Suppressor macrophage treated with lipopolysaccharide for 4 hours (primary cell): ENCODE data around the gene SIVA1.

ENCODE experiments used
- DNase-seq: peaks from one replicate; pipeline ENCODE4 v3.0.0-alpha.2; 2020

Gene SIVA1

DNA sequence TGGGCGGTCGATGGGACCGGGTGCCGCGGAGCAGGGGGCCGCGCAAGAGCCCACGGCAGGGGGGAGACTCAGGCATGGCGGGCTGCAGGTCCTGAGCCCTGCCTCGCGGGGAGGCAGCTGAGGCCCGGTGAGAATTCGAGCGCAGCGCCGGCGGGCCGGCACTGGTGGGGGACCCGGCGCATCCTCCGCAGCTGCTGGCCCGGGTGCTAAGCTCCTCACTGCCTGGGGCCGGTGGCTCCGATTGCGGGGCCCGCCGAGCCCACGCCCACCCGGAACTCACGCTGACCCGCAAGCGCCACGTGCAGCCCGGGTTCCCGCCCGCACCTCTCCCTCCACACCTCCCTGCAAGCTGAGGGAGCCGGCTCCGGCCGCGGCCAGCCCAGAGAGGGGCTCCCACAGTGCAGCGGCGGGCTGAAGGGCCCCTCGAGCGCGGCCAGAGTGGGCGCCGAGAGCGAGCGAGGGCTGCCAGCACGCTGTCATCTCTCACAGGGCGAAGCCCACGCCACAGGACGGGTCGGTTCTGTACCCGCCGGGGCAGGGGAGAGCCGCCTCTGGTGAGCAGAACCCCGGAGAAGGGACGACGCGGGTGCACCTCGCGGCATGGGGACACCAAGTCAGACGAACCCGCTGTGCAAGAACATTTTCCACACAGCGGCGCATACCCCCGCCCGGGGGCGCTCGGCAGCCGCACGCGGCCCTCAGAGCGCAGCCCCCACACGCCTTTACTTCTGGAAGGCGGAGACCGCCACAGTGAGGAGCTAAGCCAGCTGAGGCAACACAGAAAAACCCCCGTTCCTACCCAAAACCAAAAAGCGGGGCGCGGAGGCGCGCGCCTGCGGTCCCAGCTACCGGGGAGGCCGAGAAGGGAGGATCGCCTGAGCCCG lies 1.2 kb upstream of the SIVA1 start:
- no peak for DNase-seq

DNA sequence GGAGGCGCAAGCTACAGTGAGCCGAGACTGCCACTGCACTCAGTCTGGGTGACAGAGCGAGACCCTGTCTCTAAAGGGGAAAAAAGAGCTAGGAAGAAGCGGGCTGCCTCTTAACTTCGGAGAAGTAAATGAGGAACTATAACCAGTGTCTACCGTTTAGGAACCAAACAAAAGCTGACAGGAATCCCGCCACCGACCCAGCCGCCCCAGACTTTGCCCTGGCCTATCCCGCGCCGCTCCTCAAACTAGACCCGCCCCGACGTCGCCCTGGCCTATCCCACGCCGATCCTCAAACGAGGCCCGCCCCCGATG lies 568 bp upstream of the SIVA1 start:
- no peak for DNase-seq

DNA sequence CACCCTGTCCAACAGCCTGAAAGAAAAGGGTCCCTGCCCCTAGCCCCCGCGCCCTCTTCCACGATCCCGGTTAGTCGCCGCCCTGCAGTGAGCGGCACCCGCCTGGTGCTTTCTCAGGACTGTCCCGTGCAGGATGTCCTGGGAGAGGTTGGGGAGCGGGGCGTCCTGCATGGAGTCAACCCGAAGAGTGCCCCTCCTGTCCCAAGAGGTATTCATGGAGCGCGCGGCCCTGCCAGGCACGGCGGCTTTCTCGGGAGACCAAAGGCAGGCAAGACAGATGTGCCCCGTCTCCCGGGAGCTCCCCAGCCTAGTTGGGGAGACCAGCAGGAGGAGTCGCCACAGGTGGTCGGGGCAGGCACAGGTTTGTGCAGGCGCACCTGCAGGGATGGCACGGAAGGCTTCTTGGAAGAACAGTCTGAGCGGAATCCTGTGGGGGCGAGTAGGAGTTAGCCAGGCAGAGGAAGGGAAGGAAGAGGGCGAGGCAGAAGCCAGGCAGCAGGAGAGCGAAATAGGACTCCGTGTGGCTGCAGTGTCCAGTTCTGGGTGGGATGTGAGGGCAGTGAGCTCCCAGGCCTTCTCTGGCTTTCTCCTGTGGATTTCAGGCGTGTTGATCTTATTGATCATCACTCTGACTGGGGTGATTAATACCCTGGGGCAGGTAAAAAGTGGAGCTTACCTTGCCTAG lies 723 bp downstream of the SIVA1 start:
- DNase-seq, result peak; percentile 14

DNA sequence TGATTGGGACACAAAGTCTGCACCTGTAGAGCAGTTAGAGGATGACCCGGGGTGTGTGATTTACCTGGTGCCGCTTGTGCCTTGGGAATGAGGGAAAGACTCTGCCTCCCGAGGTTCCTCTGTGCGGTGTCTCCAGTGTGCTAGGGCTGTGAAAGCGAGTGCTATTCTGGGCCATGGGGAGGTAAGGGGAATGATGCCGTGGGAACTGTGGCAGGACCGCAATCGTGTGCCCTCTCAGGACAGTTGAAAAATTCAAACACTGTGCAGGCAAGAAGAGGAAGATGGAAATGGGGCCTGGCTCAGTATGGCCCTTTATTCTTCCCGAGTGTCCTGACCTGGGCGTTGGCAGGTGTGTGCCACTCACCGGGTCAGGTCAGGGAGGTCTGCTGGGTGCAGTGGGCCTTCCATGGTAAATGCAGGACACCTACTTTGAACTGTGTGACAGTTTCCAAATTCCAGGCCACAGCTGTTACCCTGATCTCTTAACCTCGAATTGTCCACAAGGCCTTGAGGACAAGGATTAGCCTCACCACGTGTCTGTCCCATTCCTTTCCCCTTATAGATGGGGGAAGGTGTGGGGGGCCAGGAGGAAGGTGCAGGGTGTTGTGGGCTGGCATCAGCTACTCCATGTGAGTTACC lies 1.4 kb downstream of the SIVA1 start:
- DNase-seq, result no peak

DNA sequence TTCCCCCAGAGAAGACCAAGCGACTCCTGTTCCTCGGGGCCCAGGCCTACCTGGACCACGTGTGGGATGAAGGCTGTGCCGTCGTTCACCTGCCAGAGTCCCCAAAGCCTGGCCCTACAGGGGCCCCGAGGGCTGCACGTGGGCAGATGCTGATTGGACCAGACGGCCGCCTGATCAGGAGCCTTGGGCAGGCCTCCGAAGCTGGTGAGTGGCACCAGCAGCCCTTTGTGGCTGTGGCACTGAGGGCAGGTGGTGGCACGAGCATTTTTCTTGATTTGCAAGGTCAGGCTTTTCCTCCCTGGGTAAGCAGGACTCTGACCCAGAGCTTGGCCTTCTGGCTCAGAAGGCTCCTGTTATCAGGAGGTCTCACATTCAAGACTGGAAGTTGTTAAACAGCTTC lies 2.7 kb downstream of the SIVA1 start:
- no peak for DNase-seq

DNA sequence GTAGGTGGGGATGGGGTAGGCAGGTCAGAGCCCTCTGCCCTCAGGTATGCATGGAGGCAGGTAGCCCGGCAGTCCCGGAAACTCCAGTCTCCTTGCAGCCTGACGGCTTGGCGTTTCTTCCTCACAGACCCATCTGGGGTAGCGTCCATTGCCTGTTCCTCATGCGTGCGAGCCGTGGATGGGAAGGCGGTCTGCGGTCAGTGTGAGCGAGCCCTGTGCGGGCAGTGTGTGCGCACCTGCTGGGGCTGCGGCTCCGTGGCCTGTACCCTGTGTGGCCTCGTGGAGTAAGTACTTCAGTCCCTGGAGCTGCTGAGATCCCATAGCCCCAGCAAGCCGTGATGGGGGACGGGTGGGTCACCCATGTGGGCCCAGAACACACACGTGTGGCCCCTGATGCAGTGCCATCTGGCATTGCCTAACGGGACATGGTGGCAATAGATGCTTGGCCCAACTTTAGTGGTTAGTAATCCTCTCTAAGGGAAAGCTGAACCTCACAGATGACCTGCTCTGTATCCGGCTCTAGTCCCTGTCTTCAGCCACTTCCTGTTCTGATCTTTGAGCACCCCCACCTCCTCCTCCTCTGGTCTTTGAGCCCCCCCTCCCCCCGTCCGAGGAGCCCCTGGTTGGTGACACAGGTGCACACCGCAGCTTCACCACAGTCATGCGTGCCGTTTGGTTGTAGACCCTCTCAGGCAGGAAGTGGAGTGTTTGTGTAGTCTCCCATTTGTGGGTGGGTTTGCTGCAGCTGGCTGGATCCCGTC lies 3.7 kb downstream of the SIVA1 start:
- DNase-seq, result no peak

DNA sequence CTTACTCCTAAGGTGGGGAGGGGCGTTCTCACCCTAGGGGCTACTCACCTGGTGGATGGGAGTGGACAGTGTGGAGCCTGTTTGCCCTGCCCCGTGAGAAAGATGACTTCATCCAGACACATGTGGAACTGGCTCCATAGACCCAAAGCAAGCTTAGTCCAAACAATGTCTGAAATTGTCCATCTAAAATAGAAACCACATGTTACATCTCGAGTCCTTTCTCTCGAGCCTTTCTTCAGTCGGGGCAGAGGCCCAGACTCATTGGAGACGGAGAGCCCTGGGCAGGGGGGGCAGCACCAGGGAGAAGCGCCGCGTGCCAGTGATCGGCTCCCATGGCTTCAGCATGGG lies 4.3 kb downstream of the SIVA1 start:
- no peak for DNase-seq

DNA sequence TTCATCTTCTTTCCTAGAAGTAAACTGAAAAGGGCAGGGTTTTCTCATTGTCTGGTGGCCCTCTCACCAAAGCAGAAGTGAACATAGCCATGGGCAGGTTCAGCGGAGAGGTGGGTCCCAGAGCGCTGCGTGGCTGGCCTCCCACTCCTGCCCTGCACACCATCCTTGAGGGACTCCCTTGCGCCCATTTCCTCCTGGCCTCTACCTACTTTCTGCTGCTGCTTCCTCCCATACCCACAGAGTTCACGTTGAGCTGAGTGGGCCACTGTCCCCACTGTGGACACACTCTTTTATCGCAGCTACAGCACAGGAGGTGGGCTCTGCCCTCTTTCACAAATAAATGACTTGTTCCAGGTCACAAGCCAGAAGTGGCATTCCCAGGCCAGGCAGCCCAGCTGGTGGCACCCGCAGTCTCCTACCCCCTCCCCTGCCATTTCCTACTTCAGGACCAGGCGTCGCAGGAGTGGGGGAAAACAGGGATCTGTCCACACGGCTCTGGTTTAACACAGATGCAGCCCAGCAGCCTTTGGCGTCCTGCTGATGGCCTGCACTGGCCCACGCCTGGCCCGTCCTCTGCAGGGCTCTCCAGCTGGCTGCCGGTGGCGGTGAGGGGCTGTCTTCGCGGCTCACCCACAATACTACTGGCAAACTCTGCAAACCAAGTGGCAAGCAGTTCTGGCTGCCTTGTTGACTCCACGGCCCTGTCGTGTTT lies 4.9 kb downstream of the SIVA1 start:
- DNase-seq, result no peak

DNA sequence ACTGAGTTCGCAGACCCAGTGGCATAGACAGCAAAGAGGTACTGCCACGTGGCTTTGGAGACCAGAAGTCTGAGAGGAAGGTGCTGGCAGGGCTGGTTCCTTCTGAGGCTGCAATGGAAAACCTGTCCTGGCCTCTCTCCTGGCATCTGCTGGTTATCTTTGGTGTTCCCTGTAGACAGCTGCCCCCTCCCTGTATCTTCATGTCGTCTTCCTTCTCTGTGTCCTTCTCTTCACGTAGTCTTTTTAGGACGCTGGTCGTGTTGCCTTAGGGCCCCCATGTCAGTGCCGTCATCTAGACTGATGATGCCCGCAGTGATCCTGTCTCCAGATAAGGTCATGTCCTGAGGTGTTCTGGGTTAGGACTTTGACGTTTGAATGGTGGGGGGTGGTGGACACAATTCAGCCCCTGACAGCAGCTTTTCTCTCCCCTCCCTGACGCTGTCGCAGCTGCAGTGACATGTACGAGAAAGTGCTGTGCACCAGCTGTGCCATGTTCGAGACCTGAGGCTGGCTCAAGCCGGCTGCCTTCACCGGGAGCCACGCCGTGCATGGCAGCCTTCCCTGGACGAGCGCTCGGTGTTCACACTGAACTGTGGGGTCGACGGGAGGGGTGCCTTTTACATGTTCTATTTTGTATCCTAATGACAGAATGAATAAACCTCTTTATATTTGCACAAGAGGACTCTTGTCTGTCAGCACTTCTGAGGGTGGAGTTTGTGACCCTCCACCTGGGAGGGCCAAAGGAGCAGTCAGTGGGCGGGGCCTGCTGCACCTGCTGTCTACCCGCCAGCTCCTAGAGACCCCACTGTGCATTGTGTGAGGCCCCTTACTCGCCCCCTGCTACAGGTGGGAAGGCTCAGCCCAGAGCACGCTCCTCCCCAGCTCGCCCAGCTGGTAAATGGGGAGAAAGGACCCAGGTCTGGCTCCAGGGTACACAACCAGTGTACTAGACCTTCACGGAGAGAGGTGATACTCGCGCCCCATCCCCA lies 6.3 kb downstream of the SIVA1 start:
- DNase-seq, result no peak

DNA sequence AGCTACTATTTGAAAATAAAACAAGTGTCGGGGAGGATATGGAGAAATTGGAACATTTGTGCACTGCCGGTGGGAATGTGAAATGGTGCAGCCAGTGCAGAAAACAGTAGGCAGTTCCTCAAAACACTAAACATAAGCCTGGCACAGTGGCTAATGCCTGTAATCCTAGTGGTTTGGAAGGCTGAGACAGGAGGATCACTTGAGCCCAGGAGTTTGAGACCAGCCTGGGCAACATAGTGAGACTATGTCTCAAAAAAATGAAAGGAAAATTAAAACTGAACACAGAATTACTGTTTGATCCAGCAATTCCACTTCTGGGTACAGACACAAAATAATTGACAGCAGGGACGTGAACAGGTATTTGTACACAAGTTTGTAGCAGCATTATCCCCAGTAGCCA lies 12.6 kb downstream of the SIVA1 start:
- DNase-seq, result no peak

DNA sequence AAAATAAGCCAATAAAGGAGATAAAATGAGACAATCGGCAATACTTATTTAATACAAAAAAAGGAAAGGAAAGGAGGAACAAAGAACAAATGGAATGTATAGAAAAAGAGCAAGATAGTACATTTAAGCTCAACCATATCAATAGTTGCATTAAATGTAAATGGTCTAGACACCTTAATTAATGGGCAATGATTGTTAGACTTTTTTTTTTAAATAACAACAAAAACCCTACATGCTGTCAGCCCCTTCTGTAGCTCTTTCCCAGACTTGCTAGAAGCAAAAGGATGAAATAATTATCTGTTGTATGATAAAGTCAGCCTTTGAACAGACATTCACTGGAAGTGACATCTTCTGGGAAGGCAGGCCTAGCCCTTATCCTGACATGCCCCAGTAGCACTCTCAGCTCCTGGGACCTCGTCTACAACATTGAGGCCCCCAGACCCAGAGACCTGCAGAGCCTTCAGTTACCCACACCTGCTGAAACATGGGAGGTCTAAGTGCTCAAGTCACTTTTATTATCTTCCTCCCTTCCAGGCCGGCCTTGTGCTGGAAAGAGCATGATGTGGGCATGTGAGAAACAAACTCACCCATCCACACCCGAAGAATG lies 13.4 kb downstream of the SIVA1 start:
- no peak for DNase-seq

DNA sequence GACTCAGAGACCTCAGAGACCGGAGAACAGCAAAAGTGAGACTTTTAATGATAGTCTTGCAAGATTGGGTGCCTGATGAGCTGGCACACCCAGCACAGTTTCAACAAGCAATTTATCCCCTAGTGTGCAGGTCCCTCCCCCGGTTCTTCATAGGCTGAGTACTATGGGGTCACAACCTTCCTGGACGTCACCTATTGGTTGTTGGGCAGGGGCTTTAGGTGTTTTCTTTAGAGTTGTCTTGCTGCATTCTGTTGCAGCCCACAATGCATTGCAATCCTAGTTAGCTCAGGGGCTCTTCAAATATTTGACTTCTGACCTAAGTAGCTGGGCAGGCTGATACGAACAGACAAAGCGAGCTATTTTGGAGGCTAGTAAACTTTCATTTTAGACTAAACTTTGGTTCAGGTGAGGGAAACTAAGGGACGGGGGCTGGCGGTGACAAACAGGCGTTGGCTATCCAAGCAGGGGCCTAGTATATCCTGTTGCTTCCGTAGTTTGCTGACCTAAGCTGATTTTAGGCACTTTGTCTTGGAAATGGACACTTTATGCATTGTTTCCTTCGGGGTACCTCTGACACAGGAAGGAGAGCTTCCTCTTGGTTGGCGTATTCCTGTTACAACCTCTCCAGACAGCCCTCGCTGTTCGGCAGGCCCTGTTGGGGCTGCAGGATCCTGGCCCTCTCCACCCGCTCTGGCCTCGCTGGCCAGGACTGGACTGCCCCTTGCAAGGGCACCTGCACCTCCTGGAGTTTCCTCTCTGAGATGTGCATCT lies 14.1 kb downstream of the SIVA1 start:
- DNase-seq, result no peak

DNA sequence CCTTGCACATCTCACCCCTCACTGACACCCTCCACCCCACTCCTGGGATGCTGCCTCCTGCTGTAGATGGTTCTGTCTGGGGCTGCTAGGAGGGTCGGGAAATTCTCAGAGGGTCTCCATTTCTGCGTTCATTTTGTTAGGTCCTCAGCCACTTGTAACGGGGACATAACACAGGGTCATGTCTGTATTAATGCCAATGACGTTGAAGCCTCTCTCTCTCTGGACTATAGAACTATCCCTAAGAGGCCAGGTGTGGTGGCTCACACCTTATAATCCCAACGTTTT lies 14.6 kb downstream of the SIVA1 start:
- DNase-seq, result no peak

DNA sequence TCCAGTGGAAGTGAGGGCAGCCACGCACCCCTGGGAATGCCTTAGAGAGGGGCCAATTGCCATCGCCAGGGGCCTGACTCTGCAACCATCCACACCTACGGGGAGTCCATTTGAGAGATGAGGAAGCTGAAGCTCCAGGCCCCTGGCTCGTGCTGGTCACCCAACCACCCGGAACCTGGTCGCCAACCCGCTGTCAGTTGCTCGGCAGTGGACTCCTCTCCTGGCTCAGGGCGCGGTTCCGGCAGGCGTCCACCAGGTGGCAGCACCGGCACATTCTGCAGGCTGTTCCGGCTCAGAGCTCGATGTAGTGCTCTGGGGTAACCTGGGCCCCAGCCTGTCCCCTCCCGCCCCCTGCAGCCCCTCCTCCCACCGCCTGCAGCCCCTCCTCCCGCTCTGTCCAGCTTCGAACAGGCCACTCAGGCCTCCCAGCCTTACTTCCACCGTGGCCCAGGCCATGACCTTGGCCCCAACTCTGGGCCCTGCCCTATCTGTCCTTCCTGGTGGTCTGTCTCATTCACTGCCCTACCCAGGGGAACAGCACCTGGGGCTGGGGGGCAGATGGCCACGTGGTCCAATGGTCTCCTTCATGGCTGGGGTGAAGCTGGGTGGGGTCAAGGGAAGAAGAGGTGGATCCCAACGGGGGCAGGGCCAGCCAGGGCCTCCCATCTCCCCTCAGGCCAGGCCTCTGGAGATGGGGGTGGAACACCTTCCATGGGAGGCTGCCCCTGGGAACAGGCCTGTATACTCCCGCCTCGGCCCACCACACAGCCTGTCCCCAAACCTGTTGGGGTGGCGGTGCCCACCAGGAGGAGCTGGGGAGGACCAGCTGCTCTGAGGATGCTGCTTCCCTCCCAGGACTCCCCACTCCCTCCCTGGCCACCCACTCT lies 15.7 kb downstream of the SIVA1 start:
- peak; percentile 89 for DNase-seq

DNA sequence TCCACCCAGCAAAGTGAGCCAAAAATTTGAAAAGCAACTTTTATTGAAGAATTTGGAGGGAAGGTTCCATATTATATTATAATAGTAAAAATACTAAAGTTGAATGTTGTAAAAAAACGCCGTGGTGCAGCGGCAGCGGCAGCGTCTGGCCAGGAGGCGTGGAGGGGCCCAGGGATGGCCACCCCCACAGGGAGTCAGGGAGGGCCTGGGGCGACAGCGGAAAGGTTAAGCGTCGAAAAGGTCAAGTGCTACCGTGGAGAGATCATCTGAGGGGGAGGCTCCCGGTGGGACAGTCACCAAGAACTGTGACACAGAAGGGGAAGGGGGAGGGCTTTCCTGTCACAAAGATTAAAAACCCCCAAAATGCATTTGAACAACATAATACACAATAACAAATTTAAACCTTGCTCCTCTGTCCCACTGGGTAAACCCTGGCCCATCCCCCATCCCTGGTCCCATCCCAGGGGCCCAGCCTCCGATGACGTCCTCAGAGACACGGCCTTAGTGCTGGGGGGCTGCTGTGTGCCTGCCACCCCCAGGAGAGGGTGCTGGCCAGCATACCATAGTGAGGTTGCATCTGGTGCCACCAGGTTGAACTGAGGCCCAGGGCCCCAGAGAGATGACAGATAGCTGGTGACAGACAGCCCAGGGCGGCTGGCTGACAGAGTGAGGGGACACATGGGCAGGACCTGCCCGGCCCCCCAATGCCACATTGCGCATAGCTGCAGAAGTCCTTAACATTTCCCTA lies 16.6 kb downstream of the SIVA1 start:
- no peak for DNase-seq

DNA sequence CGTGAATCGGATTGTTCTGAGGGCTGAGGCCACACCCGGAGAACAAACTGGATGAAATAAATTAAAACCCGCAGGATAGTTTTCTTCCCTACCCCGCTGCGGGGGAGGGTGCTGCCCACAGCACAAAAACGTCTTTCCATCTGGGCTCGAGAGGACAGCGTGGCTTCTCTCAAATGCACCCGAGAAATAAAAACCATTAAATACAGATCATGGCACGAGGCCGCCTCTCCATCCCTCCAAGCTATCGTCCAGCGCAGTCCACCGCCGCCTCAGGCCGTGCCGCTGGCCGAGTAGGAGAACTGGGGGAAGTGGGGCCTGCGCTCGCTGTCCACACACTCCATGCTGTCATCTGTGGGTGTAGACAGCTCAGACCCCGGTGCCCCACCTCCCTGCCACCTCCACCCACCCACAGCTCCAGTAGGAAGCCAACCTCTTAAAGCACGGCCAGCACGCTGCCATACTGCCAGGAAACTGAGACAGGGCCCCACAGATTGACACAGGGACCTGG lies 17.2 kb downstream of the SIVA1 start:
- no peak for DNase-seq

DNA sequence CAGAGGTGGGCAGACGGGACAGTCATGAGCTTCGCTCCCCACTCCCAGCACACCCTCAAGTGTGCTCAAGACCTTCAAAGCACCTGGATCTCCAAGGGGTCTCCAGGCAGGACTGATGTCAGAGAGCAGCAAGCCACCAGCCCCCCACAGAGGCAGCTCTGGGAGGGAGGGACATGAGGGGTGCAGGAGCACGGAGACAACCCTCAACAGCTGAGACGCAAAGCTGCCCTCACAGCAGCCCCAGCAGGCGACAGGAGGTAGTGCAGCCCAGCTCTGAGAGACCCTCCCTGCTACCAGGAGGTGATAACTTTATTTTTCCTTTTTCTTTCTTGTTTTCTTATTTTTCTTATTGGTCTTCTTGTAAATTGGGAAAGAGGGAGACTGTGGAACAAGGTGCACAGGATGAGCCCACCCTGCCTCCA lies 17.9 kb downstream of the SIVA1 start:
- no peak for DNase-seq

DNA sequence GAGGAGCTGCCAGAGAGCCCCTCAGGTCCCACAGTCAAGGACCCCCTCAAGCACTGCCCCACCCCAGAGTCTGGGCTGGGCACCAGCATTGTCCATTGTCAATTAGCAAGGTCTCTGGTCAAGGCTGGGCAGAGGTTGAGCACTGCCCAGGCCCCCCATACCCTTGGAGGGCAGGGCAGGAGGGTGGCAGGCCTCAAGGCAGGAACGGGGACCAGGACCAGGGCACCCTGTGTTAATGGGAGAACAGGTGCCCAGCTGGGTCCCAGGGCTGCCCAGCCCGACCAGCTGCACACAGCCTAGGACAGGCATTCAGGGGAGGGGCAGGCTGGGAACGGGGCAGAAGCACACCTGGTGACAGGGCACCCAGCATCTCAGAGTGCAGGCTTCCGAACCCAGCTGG lies 18.4 kb downstream of the SIVA1 start:
- no peak for DNase-seq
